HepG2 (cell line): ENCODE data around the gene CKS2. TPM values are rescaled to one million over a fixed set of nuclear protein-coding genes. Genes with fewer than 3 reads are reported as not detected.

Source experiments
- ATAC-seq: fragments of 200-7000 bp; cut with Tn5 transposase; 3 replicates; pipeline ENCODE4 v1.9.1; 2020; ENCODE audit warnings: mild to moderate bottlenecking, moderate library complexity
- BruUV-seq: library from RNA; stranded (reverse); fragments of 400-500 nt; replicated peaks from 2 replicates; lab custom pipeline; 2021; lab: Mats Ljungman, UMichigan
- CTCF ChIA-PET: fragments of 300-600 bp; formaldehyde crosslinking; extraction: SDS; loops from one replicate; lab custom pipeline; 2021; ENCODE audit warnings: low total read pairs, inconsistent platforms, low intra/inter-chr PET ratio; lab: Yijun Ruan, JAX
- POLR2A ChIA-PET: fragments of 350-600 bp; sonication (Branson Sonifier 250); formaldehyde crosslinking; loops from one replicate; lab custom pipeline; 2020; ENCODE audit warnings: antibody characterized with exemption, inconsistent platforms; lab: Yijun Ruan, JAX
- DNase-seq: peaks from one replicate; pipeline ENCODE4 v3.0.0-alpha.2; 2015; ENCODE audit warnings: low spot score
- FAIRE-seq: peaks from 3 replicates; lab custom pipeline; 2011; peaks lifted over from hg19 to GRCh38; lab: Jason Lieb, UNC
- H2AFZ ChIP-seq: one replicate; pipeline ENCODE4 v1.6.1; 2011; ENCODE audit warnings: low read length, inconsistent platforms
- H3K27ac ChIP-seq: fragments of 300-600 bp; 3 replicates; pipeline ENCODE4 v1.8.0; 2011; ENCODE audit warnings: mixed run types, mild to moderate bottlenecking, mixed read lengths, low read length, inconsistent platforms; ENCODE audit not compliant: insufficient read depth; ENCODE audit errors: extremely low read length
- H3K27me3 ChIP-seq, 2 experiments: fragments of 200-600 bp in 1 of 2; 2 replicates in 1 of 2; 3 replicates in 1 of 2; pipeline versions ENCODE4 v1.6.0 to v1.8.0; 2011; ENCODE audit warnings: low read length in 2 of 2, mild to moderate bottlenecking in 2 of 2, moderate library complexity in 2 of 2, inconsistent platforms in 1 of 2; ENCODE audit not compliant: insufficient read depth in 2 of 2, control insufficient read depth in 1 of 2
- H3K36me3 ChIP-seq, 2 experiments: fragments of 200-600 bp in 1 of 2; replicated peaks in 1 of 2; 2 replicates in 1 of 2; 3 replicates in 1 of 2; pipeline versions ENCODE4 v1.5.1 to v1.8.0; 2011; ENCODE audit warnings: low read length in 2 of 2, inconsistent platforms in 1 of 2; ENCODE audit not compliant: insufficient read depth in 2 of 2, control insufficient read depth in 1 of 2
- H3K4me1 ChIP-seq: 2 replicates; pipeline ENCODE4 v1.5.1; 2012; ENCODE audit warnings: low read length, inconsistent platforms; ENCODE audit not compliant: insufficient read depth
- H3K4me2 ChIP-seq: 2 replicates; pipeline ENCODE4 v1.6.0; 2011; ENCODE audit warnings: low read depth, low read length, inconsistent platforms
- H3K4me3 ChIP-seq, 3 experiments: fragments of 200-600 bp in 1 of 3; sonication (generic), shearing (Covaris generic) in 1 of 3; replicated peaks in 1 of 3; 2 replicates each; pipeline ENCODE4 v1.5.1; 2011 to 2016; ENCODE audit warnings: low read length in 3 of 3, inconsistent platforms in 2 of 3, low read depth in 2 of 3, mild to moderate bottlenecking in 2 of 3, control low read depth in 1 of 3, mixed read lengths in 1 of 3; ENCODE audit not compliant: insufficient read depth in 1 of 3
- H3K79me2 ChIP-seq: one replicate; pipeline ENCODE4 v1.6.1; 2011; ENCODE audit warnings: low read length, inconsistent platforms; ENCODE audit not compliant: insufficient read depth
- H3K9ac ChIP-seq: 2 replicates; pipeline ENCODE4 v1.6.0; 2011; ENCODE audit warnings: mild to moderate bottlenecking, low read depth, low read length, inconsistent platforms; ENCODE audit not compliant: insufficient read depth
- H3K9me3 ChIP-seq: 2 replicates; pipeline ENCODE4 v1.5.1; 2012; ENCODE audit warnings: mild to moderate bottlenecking, low read length
- H4K20me1 ChIP-seq: 2 replicates; pipeline ENCODE4 v1.6.0; 2011; ENCODE audit warnings: inconsistent platforms, mild to moderate bottlenecking, low read length, moderate library complexity; ENCODE audit not compliant: insufficient read depth
- CEBPB ChIP-seq: IDR thresholded peaks from 2 replicates; pipeline ENCODE4 v1.6.1; 2011; ENCODE audit warnings: low read depth, low read length, improper control_type of control experiment, borderline replicate concordance
- FOSL1 ChIP-seq: sonication (generic); formaldehyde crosslinking; IDR thresholded peaks from 2 replicates; pipeline ENCODE4 v1.9.0; 2021; ENCODE audit warnings: missing genetic modification reagents, borderline replicate concordance
- HNRNPH1 ChIP-seq: fragments of 200-400 bp; formaldehyde crosslinking; optimal IDR thresholded peaks from 2 replicates; pipeline ENCODE3; 2017; ENCODE audit warnings: mild to moderate bottlenecking, low read depth, low read length
- KLF12 ChIP-seq: sonication (generic); formaldehyde crosslinking; IDR thresholded peaks from 2 replicates; pipeline ENCODE4 v1.4.0; 2020; ENCODE audit warnings: missing genetic modification reagents, borderline replicate concordance
- MAFG ChIP-seq: sonication (generic); formaldehyde crosslinking; IDR thresholded peaks from 2 replicates; pipeline ENCODE4 v1.5.1; 2020; ENCODE audit warnings: mild to moderate bottlenecking, missing genetic modification reagents
- MXI1 ChIP-seq: IDR thresholded peaks from 3 replicates; pipeline ENCODE4 v1.6.1; 2012; ENCODE audit warnings: low read depth, low read length, inconsistent platforms, borderline replicate concordance
- NR0B2 ChIP-seq: sonication (generic); formaldehyde crosslinking; IDR thresholded peaks from 2 replicates; pipeline ENCODE4 v1.4.0; 2020; ENCODE audit warnings: mild to moderate bottlenecking, missing genetic modification reagents
- PATZ1 ChIP-seq: sonication (generic); formaldehyde crosslinking; IDR thresholded peaks from 2 replicates; pipeline ENCODE4 v1.4.0; 2020; ENCODE audit warnings: missing genetic modification reagents
- PHF21A ChIP-seq: sonication (generic); formaldehyde crosslinking; IDR thresholded peaks from 2 replicates; pipeline ENCODE4 v1.5.0; 2020; ENCODE audit warnings: mild to moderate bottlenecking, missing genetic modification reagents
- RBAK ChIP-seq: sonication (generic); formaldehyde crosslinking; IDR thresholded peaks from 2 replicates; pipeline ENCODE4 v1.5.1; 2020; ENCODE audit warnings: mild to moderate bottlenecking, missing genetic modification reagents
- TARDBP ChIP-seq: sonication (generic); formaldehyde crosslinking; IDR thresholded peaks from 2 replicates; pipeline ENCODE4 v1.8.0; 2022; ENCODE audit warnings: mild to moderate bottlenecking, missing genetic modification reagents
- ZNF431 ChIP-seq: sonication (generic); formaldehyde crosslinking; IDR thresholded peaks from 2 replicates; pipeline ENCODE4 v1.9.0; 2022; ENCODE audit warnings: missing genetic modification reagents, low read depth, mild to moderate bottlenecking, borderline replicate concordance
- ZSCAN21 ChIP-seq: sonication (generic); formaldehyde crosslinking; IDR thresholded peaks from 2 replicates; pipeline ENCODE4 v1.8.0; 2022; ENCODE audit warnings: mild to moderate bottlenecking, missing genetic modification reagents, moderate library complexity, borderline replicate concordance
- WGBS: methylation state at CpG from one replicate; pipeline ENCODE4 v1.1.6; 2017; ENCODE audit warnings: low lambda C conversion rate; 5-methylcytosine and 5-hydroxymethylcytosine counted together
- in situ Hi-C: cut with HindIII; loops from 2 replicates; pipeline ENCODE4 v1.10.0; 2017; ENCODE audit warnings: low pct_unique_long_range_greater_than_20kb; ENCODE audit not compliant: extremely low pct_ligation_motif_present
- intact Hi-C: fragments of 100-400 bp; cut with micrococcal nuclease; formaldehyde crosslinking; loops from one replicate; pipeline ENCODE4 v1.10.0; 2022; ENCODE audit not compliant: unreplicated experiment
- polyA plus RNA-seq, 8 experiments: library from polyadenylated mRNA; depleted of rRNA in 3 of 8; stranded (reverse) in 7 of 8; unstranded in 1 of 8; fragments of >200 nt; fragmentation: Illumina TruSeq in 4 of 8; extraction: Trizol in 4 of 8; gene quantifications; 2 replicates each; pipeline versions ENCODE4 v1.2.1 to v1.2.3, GENCODE V29; 2011 to 2016; ENCODE audit warnings: low read depth in 4 of 8, missing spikeins in 1 of 8, mixed read lengths in 1 of 8; ENCODE audit not compliant: insufficient read depth in 1 of 8
- total RNA-seq, 5 experiments: library from RNA; depleted of rRNA; stranded (reverse); fragments of >200 nt; fragmentation: Illumina TruSeq; extraction: Trizol; gene quantifications; 2 replicates each; pipeline ENCODE4 v1.2.3, GENCODE V29; 2016; ENCODE audit warnings: low read depth in 1 of 5
- TF ChIP-seq, protein P1 (sequence below): sonication (generic); formaldehyde crosslinking; IDR thresholded peaks from 2 replicates; pipeline ENCODE4 v1.4.0; 2020; ENCODE audit warnings: missing genetic modification reagents, borderline replicate concordance

Gene CKS2
- total and polyA plus RNA-seq, 2 of the 13 experiments (the other 11 are each of a cell fraction or from before 2014, with no cell fraction given) = 251 to 317 TPM

- in situ Hi-C loops = no loop called here
Measured at GRCh38 chr9:89284076-89284475, 26.9 kb upstream of the CKS2 start.

DNA sequence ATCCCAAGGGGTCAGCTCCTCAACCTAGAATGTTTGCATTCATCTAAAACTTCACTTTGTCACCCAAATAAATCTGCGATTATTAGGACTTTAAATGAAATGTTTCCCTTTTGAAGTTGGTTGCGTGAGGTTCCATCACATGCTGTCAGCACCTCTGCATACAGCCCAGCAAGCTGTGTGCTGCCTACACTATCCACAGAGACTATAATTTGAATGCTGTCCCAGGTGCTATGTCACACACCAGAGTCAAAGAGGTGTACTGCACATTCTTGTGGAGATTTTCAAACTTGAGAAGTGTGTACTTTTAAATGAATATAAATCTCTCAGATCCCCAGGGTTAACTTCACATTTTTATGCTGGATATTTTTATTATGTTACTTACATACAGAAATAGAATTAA lies 19.3 kb upstream of the CKS2 start:
- Histone ChIP-seq H2AFZ (no peak overlapping the region), H3K9ac (no peak overlapping the region), H3K9me3 (no peaks in the 10 kb centered on the region), H3K36me3 (no peaks in the 10 kb centered on the region), H3K27me3 (no peaks in the 10 kb centered on the region), H3K4me2 (no peak overlapping the region), H3K4me3 (no peak overlapping the region), H3K79me2 (no peaks in the 10 kb centered on the region), H4K20me1 (no peaks in the 10 kb centered on the region)
- BruUV-seq = no TSS peak
- in situ Hi-C loops (no loop called here), intact Hi-C loops (no loop called here)
- WGBS = 95% methylated on average over 2 of the region's 2 CpGs
- POLR2A ChIA-PET = interaction anchor here (1.6 kb wide), 1 partner anchor 19 kb away, joined by 4 read pairs; the partner anchor contains the start of gene CKS2
- no peak for ATAC-seq
- TF ChIP-seq RBAK (CRISPR knock-in tag) = no peak
- no peak for TF ChIP-seq ZSCAN21 (CRISPR knock-in tag)
- TF ChIP-seq NR0B2 (CRISPR knock-in tag) = no peak
- TF ChIP-seq PATZ1 (CRISPR knock-in tag) = no peak
- no peak for TF ChIP-seq HNRNPH1
- TF ChIP-seq MXI1 = no peak
- TF ChIP-seq MAFG (CRISPR knock-in tag) = no peak
- TF ChIP-seq ZNF431 (CRISPR knock-in tag) = no peak
- TF ChIP-seq PHF21A (CRISPR knock-in tag) = no peak
- TF ChIP-seq, all 625 proteins: peak for 0
- CTCF ChIA-PET = no interaction called here
- DNase-seq (no peak), FAIRE-seq (no peak)
- no peak overlapping the region for H3K27ac ChIP-seq
- no peaks in the 10 kb centered on the region for H3K4me1 ChIP-seq

More at GRCh38 chr9:89284076-89284475, 26.9 kb upstream of the CKS2 start:
- POLR2A ChIA-PET = no interaction called here
- Histone ChIP-seq H3K9ac (no peak overlapping the region), H3K36me3 (no peaks in the 10 kb centered on the region), H3K4me1 (no peaks in the 10 kb centered on the region), H3K9me3 (no peaks in the 10 kb centered on the region), H3K27ac (no peak overlapping the region), H3K4me3 (no peak overlapping the region), H4K20me1 (no peaks in the 10 kb centered on the region), H3K27me3 (no peaks in the 10 kb centered on the region), H3K79me2 (no peaks in the 10 kb centered on the region), H2AFZ (no peak overlapping the region), H3K4me2 (no peak overlapping the region)
- FAIRE-seq (no peak), ATAC-seq (no peak), DNase-seq (no peak)
- 79% methylated on average over 7 of the region's 7 CpGs for WGBS
- CTCF ChIA-PET = no interaction called here
- intact Hi-C loops = no loop called here
- TF ChIP-seq FOSL1 (CRISPR knock-in tag) = no peak
- TF ChIP-seq ZNF431 (CRISPR knock-in tag) = no peak
- TF ChIP-seq CEBPB = no peak
- TF ChIP-seq TARDBP (CRISPR knock-in tag) = no peak
- no peak for TF ChIP-seq KLF12
- TF ChIP-seq, protein P1, sequence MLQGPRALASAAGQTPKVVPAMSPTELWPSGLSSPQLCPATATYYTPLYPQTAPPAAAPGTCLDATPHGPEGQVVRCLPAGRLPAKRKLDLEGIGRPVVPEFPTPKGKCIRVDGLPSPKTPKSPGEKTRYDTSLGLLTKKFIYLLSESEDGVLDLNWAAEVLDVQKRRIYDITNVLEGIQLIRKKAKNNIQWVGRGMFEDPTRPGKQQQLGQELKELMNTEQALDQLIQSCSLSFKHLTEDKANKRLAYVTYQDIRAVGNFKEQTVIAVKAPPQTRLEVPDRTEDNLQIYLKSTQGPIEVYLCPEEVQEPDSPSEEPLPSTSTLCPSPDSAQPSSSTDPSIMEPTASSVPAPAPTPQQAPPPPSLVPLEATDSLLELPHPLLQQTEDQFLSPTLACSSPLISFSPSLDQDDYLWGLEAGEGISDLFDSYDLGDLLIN (CRISPR knock-in tag) = no peak
- no TSS peak for BruUV-seq
